ENCODE data around the gene MBD5.

The MBD5 gene

GRCh38 chr2:148110184-148110583 is 89.3 kb downstream of the MBD5 start:
- DNase-seq (ENCODE audit: low read depth, low spot score): no peak

DNA sequence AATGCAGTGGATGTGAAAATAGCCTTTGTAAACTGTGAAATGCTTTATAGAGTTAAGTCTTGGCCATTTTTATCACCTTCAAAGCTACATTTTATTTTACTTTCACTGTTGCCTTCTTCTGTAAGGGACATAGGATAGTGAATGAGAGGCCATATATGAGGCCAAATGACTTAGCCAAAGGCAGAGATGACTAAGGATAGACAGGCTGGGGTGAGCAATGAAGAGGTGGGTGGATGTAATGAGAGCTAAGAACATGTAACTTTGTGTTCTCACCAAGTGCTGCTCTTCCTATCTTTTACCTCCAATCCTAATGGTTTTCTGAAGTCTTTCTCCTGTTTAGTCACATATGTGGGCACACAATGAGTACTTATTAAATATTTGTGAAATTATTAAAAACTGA is 101.9 kb downstream of the MBD5 start:
- no peak for DNase-seq (ENCODE audit: low read depth, low spot score)

- DNase-seq (ENCODE audit: low read depth, low spot score): no peak
These were observed 103.4 kb downstream of the MBD5 start for GRCh38 chr2:148124271-148124670.

DNA sequence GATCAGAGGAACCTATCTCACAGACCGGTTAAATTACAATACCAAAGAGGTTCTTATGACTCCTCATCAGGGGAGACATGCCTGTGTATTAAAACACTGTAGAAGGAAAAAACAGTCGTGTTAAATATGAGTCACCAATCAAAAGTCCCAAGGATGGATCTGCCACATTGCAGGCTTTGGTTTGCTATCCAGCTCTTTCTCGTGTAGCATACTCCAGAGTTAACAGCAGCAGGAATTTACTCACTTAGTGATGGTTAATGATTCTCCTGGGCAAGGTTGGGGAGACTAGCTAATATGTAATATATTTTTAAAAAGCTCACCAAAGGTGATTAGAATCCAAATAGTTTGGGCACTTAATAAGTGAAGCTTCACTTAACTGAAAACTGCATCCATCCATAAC is 109.7 kb downstream of the MBD5 start:
- DNase-seq (ENCODE audit: low read depth, low spot score): no peak

- DNase-seq (ENCODE audit: low read depth, low spot score): no peak
These were observed 111.5 kb downstream of the MBD5 start for GRCh38 chr2:148132412-148132811.

DNA sequence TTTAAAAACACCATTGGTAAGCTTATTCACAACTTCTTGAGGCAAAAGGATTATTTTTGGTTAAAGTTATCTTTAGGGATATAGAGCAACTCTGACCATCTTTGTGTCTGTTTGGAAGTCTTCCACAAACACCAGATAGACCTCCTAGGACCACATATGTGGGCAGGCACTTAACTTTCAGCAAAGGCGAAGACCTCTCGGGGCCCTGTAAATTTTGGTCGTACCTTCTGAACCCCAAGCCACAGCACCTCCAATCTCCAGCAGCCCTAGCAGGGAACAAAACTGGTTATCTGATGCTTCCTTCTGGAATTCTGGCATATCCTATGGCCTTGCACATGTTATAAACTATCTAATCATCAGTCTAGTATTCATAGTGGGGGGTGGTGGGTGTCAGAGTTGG is 114.8 kb downstream of the MBD5 start:
- no peak for DNase-seq (ENCODE audit: low read depth, low spot score)

DNA sequence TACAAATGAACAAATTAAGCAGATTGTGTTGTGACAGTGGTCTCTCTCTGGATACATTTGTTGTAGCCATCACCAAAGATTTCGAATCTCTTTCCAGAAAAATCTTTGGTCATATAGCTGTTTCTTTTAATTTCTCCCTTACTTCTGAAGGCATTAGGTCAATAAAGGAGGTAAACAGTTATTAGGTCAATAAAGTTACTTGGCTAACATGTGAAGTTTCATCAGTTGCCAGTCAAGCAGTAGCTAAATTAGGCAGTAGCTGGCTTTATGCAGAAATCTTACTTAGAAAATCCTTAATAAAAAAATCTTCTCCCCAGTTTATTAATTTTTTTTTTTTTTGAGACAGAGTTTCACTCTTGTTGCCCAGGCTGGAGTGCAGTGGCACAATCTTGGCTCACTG is 115.5 kb downstream of the MBD5 start:
- no peak for DNase-seq (ENCODE audit: low read depth, low spot score)

DNA sequence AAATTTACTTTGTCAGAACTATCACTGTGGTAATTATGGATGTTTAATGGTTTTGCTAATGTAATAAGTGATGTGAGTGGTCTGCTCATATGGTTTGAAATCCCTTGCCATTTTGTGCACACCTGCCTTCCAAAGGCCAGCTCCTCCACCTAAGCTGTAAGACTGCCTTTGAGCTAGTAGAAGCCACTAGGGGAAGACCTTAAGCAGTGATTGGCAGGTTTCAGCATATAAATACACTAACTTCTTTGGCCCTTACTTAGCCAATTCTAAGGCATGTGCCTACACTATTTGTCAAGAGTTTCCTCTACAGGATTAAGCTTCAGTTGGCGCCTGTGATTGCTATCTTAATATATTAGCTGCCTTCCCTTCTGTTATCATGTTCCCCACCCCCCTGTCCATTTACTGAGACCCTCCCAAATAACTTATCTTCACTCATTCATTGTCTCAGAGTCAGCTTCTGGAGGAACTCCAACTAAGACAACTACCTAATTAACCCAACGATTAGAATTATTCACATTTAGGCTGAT is 141.1 kb downstream of the MBD5 start:
- DNase-seq (ENCODE audit: low read depth, low spot score): no peak

GRCh38 chr2:148162871-148163270 is 142.0 kb downstream of the MBD5 start:
- no peak for DNase-seq (ENCODE audit: low read depth, low spot score)

DNA sequence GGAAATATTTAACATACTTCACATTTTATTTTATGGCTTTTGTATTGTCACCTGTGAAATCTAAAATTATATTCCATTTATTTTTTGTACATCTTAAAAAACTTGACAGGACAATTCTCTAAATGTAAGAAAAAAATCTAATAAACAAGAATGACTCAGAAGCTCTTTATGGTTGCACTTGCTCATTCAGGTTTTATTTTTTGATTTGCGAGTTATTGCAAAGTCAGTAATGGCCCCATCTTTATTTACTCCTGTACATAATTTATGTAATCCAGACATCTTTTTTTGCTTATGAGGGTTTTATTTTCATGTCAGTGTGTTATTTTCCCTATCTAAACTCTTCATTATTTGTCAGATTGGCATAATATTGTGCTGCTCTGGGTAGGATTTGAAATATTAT is 145.1 kb downstream of the MBD5 start:
- no peak for DNase-seq (ENCODE audit: low read depth, low spot score)

- no peak for DNase-seq (ENCODE audit: low read depth, low spot score)
These were observed 146.4 kb downstream of the MBD5 start for GRCh38 chr2:148167241-148167766.

- no peak for DNase-seq (ENCODE audit: low read depth, low spot score)
These were observed 147.0 kb downstream of the MBD5 start for GRCh38 chr2:148167855-148168254.

DNA sequence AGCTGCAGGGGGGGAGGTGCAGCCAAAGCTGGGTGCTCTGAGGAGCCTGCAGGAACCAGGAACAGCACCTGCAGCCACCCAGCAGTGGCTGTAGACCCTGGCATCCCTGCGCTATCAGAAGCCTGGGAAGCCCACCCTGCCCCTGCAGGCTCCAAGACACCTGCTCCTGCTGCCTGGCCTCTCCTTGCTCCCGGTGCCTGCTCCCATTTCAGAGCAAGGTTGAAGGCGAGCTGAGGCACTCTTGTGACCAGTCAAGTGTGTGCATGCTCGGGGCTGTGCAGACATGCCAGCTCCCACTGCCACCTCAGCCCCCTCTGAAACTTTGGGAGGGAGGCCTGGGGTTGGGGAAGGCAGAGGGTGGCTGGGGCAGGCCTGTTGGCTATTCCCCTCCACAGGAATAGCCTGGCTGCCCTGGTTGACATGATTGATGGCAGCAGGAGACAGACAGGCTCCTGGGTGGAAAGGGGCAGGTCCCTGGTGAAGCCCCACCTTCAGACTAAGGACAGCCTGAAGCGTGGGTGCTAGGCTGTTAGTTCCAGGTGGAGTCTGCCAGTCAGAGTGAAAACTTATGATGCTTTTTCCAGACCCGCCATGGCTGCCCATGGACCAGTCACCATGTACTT is 151.4 kb downstream of the MBD5 start:
- no peak for DNase-seq (ENCODE audit: low read depth, low spot score)

DNA sequence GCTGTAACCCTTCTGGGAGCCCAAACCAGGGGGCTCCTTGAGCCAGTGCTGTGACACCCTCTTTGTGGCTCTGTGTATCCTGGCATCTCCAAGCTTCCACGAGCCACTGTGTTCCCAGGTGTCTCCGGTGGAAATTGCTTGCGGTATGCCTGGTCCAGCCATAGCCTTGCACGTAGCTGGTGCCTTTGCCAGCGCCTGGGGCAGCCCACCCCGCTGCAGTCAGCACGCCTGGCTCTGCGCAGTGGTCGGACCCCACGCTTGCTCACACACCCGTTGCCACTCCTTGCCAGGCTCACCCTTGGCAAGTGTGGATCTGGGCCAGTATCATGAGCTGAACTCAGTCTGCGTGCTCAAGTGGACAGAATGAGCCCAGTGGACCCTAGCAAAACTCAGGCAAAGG is 152.3 kb downstream of the MBD5 start:
- no peak for DNase-seq (ENCODE audit: low read depth, low spot score)

DNA sequence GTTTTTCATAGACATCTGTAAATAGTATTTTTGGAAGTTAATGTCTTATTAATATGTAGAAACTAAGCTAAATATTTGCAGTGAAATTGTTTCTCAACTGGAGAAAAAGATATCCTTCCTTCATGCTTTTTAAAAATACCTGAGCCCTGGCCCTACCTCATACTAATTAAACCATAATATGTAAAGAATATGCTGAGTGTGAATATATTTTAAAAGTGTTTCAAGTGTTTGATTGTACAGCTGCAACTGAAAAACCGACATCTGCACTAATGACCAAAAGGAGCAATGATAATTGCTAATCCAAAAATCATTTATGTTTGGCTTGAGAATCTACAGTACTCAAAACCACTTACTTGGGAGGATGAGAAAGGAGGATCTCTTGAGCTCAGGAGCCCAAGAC is 156.7 kb downstream of the MBD5 start:
- no peak for DNase-seq (ENCODE audit: low read depth, low spot score)

- DNase-seq (ENCODE audit: low read depth, low spot score): no peak
These were observed 158.8 kb downstream of the MBD5 start for GRCh38 chr2:148179724-148180123.

DNA sequence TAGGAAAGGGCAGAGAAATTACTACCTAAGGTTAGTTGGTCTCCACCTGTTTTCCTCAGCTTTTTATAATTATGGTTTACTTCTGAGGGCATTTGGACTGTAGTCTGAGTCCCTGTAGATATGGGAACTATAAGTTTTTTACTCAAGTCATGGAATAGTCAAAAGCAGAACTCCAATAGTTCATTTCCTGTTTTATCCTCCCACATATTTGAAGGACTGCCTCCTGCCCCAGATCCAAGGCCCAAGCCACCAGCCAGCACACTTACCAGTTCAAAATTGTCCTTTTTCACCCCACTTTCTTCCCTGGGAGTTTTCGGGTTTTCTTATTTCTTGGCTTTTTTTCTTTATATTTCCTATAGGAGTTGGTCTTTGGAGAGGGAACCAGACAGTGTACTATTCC is 164.1 kb downstream of the MBD5 start:
- DNase-seq (ENCODE audit: low read depth, low spot score): no peak

DNA sequence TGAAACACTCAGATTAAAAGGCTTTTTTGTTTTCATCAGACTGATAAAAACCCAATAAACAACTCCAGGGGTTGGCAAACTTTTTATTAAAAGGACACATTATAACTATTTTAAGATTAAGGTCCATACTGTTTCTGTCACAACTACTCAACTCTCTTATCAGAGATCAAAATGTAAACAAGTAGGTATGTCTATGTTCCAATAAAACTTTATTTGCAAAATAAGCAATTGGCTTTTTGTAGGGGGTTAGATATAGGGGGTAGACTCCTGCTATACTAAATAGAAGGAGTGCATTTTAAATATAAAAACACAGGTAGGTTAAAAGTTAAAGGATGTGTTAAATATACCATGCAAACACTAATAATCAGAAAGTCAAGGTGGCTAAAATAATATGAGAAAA is 174.0 kb downstream of the MBD5 start:
- DNase-seq (ENCODE audit: low read depth, low spot score): no peak

- peak; percentile 18 for DNase-seq (ENCODE audit: low read depth, low spot score)
These were observed 180.4 kb downstream of the MBD5 start for GRCh38 chr2:148201075-148202004.

DNA sequence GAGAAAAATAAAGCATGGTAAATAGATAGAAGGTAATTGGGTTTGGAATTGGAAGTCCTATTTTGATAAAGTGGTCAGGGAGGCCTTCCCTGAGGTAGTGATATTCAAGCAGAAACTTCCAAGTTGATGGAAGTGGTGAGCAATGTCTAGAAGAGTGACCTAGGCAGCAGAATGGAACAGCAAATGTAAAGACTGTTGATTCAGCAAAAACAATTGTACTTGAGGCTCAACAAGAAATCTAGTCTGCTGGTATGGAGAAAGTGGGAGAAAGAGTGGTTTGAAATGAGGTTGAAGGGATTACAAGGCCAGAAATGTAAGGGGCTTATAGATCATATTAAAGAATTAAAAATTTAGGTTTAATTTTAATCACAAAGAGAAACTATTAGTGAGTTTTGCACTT is 181.3 kb downstream of the MBD5 start:
- DNase-seq (ENCODE audit: low read depth, low spot score): no peak

GRCh38 chr2:148207111-148207510 is 186.2 kb downstream of the MBD5 start:
- no peak for DNase-seq (ENCODE audit: low read depth, low spot score)

GRCh38 chr2:148209603-148210002 is 188.7 kb downstream of the MBD5 start:
- no peak for DNase-seq (ENCODE audit: low read depth, low spot score)
